NB4 (cell line): ENCODE data around the gene FBXO41.

ENCODE experiments used
- DNase-seq: peaks from one replicate; pipeline ENCODE4 v3.0.0; 2010; ENCODE audit warnings: low read depth
- H3K4me3 ChIP-seq: one replicate; pipeline ENCODE4 v1.5.1; 2011; ENCODE audit warnings: mild to moderate bottlenecking, low read depth, low read length, moderate library complexity
- MYC ChIP-seq: IDR thresholded peaks from 2 replicates; pipeline ENCODE4 v1.6.1; 2011; ENCODE audit warnings: low read depth, low read length
- POLR2A ChIP-seq: IDR thresholded peaks from 2 replicates; pipeline ENCODE4 v1.6.1; 2011; ENCODE audit warnings: mild to moderate bottlenecking; ENCODE audit not compliant: insufficient read length; ENCODE audit errors: extremely low read depth
- TF ChIP-seq, protein P1 (sequence below): IDR thresholded peaks from one replicate; pipeline ENCODE4 v1.5.1; 2012; ENCODE audit warnings: low read depth, low read length
- TF ChIP-seq, protein P2 (sequence below): IDR thresholded peaks from 2 replicates; pipeline ENCODE4 v1.6.1; 2011; ENCODE audit warnings: low read depth, low read length

The FBXO41 gene

DNA sequence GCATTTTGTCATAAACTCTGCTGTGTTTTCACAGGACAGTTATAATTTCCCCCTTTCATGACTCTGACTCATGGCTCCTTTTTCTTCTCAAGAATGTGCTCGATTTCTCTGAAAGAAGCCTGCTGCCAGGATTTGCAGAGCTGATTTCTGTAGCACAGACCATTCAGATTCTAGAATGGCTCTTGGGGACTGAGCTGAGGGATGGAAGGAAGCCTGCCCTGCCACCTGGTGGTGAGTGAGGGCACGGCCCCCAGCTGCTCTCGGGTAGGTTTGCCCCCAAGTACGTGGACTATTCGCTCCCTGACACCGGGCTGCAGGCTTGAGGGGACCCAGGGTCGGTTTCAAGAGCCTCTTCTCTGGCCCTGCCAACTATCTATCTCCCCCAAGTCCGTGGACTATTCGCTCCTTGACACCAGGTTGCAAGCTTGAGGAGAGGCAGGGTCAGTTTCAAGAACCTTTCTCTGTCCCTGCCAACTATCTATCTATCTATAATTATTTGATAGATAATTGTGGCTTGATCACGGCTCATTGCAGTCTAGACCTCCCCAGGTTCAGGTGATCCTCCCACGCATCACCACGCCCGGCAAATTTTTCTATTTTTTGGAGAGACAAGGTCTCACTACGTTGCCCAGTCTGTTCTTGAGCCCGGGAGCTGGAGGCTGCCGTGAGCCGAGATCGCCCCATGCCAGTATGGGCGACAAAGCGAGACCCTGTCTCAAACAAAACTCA, 71.7 kb downstream of the FBXO41 start:
- H3K4me3 ChIP-seq, result no peak overlapping the region
- TF ChIP-seq POLR2A, result no peak
- TF ChIP-seq, protein P1, sequence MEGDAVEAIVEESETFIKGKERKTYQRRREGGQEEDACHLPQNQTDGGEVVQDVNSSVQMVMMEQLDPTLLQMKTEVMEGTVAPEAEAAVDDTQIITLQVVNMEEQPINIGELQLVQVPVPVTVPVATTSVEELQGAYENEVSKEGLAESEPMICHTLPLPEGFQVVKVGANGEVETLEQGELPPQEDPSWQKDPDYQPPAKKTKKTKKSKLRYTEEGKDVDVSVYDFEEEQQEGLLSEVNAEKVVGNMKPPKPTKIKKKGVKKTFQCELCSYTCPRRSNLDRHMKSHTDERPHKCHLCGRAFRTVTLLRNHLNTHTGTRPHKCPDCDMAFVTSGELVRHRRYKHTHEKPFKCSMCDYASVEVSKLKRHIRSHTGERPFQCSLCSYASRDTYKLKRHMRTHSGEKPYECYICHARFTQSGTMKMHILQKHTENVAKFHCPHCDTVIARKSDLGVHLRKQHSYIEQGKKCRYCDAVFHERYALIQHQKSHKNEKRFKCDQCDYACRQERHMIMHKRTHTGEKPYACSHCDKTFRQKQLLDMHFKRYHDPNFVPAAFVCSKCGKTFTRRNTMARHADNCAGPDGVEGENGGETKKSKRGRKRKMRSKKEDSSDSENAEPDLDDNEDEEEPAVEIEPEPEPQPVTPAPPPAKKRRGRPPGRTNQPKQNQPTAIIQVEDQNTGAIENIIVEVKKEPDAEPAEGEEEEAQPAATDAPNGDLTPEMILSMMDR, result peak; percentile 97
- peak; percentile 88 for DNase-seq

DNA sequence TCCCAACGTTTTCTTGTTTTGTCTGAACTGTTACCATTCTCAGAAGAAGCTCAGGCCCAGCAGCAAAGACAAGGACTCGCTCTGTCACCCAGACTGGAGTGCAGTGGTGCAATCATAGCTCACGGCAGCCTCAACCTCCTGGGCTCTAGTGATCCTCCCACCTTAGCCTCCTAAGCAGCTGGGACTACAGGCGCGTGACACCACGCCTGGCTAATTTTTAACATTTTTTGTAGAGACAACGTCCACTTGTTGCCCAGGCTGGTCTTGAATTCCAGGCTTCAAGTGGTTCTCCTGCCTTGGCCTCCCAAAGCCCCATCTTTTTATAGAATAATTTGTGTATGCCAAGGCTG, 72.2 kb downstream of the FBXO41 start:
- no peak for DNase-seq
- no peak overlapping the region for H3K4me3 ChIP-seq
- TF ChIP-seq, protein P2, sequence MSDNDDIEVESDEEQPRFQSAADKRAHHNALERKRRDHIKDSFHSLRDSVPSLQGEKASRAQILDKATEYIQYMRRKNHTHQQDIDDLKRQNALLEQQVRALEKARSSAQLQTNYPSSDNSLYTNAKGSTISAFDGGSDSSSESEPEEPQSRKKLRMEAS, result no peak

DNA sequence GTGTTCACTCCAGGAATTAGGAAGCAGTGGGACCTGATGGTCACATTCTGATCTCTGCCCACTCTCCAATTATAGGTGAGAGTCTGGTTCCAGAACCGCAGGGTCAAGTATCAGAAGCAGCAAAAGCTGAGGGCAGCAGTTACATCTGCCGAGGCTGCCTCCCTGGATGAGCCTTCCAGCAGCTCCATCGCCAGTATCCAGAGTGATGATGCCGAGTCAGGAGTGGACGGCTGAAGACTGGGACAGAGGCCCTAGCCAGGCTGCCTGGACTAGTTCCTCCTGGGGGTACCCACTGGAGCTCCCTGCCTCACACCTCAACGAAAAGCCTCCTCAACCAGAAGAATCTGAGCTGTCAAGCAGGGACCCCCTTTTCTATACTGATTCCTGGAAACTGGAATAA, 73.6 kb downstream of the FBXO41 start:
- no peak overlapping the region for H3K4me3 ChIP-seq
- DNase-seq, result no peak
- TF ChIP-seq, protein P2, result no peak
- TF ChIP-seq, protein P1, result no peak
- no peak for TF ChIP-seq POLR2A
- no peak for TF ChIP-seq MYC

DNA sequence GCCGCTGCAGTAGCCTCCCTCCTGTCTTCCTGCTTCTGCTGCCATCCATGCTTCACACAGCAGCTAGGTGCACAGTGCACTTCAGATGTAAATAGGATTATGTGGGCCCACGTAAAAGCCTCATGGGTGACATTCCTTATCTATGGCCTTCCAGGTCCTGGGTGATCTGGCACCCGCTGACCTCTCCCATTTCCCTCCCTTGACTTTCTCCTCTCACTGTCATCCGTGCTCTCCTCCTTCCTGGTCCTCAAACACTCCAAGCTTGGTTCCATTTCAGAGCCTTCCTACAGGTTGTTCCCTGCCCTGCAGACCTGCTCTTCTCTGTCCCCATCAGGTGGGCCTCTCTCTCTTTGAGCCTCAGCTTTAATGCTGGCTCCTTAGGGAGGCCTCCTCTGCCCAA, 74.3 kb downstream of the FBXO41 start:
- no peak overlapping the region for H3K4me3 ChIP-seq
- TF ChIP-seq POLR2A (no peak), MYC (no peak)
- TF ChIP-seq, protein P1, result no peak
- TF ChIP-seq, protein P2, result no peak
- no peak for DNase-seq

DNA sequence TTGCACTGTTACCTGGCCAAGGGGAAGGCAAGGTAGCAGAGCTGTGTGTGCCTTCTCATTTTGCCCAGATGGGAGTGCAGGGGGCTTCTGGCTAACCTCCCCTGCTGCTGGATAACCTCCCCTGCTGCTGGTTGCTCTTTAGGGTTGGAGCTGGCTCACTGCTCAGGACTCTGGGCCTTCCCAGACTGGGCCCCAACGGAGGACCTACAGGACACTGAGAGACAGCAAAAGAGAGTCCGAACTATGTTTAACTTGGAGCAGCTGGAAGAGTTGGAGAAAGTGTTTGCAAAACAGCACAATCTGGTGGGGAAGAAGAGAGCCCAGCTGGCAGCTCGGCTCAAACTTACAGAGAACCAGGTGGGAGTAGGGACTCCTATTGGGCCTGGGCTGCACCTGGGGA, 76.0 kb downstream of the FBXO41 start:
- H3K4me3 ChIP-seq, result no peak overlapping the region
- TF ChIP-seq, protein P2, result no peak
- TF ChIP-seq POLR2A, result no peak
- TF ChIP-seq, protein P1, result no peak
- no peak for TF ChIP-seq MYC
- no peak for DNase-seq

DNA sequence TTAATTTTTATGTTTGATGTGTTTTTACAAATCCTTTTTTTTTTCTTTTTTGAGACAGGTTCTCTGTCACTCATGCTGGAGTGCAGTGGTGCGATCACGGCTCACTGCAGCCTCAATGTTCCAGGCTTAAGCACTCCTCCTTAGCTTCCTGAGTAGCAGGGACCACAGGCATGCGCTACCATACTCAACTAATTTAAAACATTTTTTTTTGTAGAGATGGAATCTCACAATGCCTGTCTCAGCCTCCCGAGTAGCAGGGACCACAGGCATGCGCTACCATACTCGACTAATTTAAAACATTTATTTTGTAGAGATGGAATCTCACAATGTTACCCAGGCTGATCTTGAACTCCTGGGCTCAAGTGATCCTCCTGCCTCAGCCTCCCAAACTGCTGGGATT, 78.7 kb downstream of the FBXO41 start:
- DNase-seq, result no peak
- no peak for TF ChIP-seq POLR2A
- TF ChIP-seq, protein P1, result no peak
- no peak for TF ChIP-seq MYC
- TF ChIP-seq, protein P2, result no peak

More for the DNA sequence above, 78.7 kb downstream of the FBXO41 start:
- H3K4me3 ChIP-seq, result no peak overlapping the region
